Lower leg skin (tissue), 4 donors: ENCODE measurements around the gene RARRES1. TPM values are rescaled to one million over a fixed set of nuclear protein-coding genes. Genes with fewer than 3 reads are reported as not detected.
"Not testable (repeated sequence)": the region's sequence is repeated elsewhere in the genome, so short reads cannot be mapped to it uniquely, and the experiment has no call there.

Experiments used
- DNase-seq, 2 donors: peaks; one replicate each; pipeline ENCODE4 v3.0.0-alpha.2; 2019; ENCODE audit warnings: low spot score in 2 of 2
- H3K4me3 ChIP-seq: fragments of 200-600 bp; sonication (generic); 2 replicates; pipeline ENCODE4 v1.5.1; 2017; ENCODE audit warnings: mild to moderate bottlenecking, low read depth; ENCODE audit not compliant: poor library complexity, severe bottlenecking
- CTCF ChIP-seq, 3 donors: fragments of 450-650 bp; IDR thresholded peaks; one replicate each; pipeline ENCODE4 v1.5.1; 2016; ENCODE audit warnings: antibody characterized with exemption in 3 of 3, mild to moderate bottlenecking in 3 of 3, moderate library complexity in 2 of 3
- POLR2A ChIP-seq, 2 donors: fragments of 450-650 bp; IDR thresholded peaks; one replicate each; pipeline ENCODE4 v1.6.1; 2016 to 2017; ENCODE audit warnings: antibody characterized with exemption in 2 of 2, mild to moderate bottlenecking in 1 of 2, moderate library complexity in 1 of 2
- WGBS, 2 donors: methylation state at CpG; one replicate each; pipeline ENCODE4 v1.1.5; 2018; 5-methylcytosine and 5-hydroxymethylcytosine counted together
- intact Hi-C: fragments of 100-400 bp; cut with DNase I; formaldehyde crosslinking; loops from one replicate; pipeline ENCODE4 v1.15.0; 2023; ENCODE audit warnings: low total_unique reads
- total RNA-seq, 4 donors: library from RNA; depleted of rRNA; stranded (reverse); fragments of >200 nt; gene quantifications; one replicate each; pipeline ENCODE4 v1.1.0, GENCODE V29; 2016

RARRES1 gene
- total RNA-seq, 4 donors from 2014 or later = 5.9 to 89.7 (median 9.2) TPM

GRCh38 chr3:158700559-158700958 lies 31.7 kb downstream of the RARRES1 start:
- TF ChIP-seq CTCF (IDR thresholded peaks at IDR 0.05) (no peak), POLR2A (IDR thresholded peaks at IDR 0.05) (no peak)
- DNase-seq = no peak
- no peak overlapping the region for H3K4me3 ChIP-seq
- intact Hi-C loops = no loop called here

GRCh38 chr3:158696618-158697017 lies 35.6 kb downstream of the RARRES1 start:
- WGBS, 2 donors = 49 to 57% methylated on average over 2 of the region's 2 CpGs
- DNase-seq = no peak
- H3K4me3 ChIP-seq = no peak overlapping the region
- no peak for TF ChIP-seq CTCF (IDR thresholded peaks at IDR 0.05)
- TF ChIP-seq POLR2A (IDR thresholded peaks at IDR 0.05) = no peak
- intact Hi-C loops = no loop called here

GRCh38 chr3:158693866-158694456 lies 38.3 kb downstream of the RARRES1 start:
- DNase-seq, H3K4me3 ChIP-seq: not testable (repeated sequence)
- 80 to 95% methylated on average over 3 of the region's 3 CpGs for WGBS, 2 donors
- intact Hi-C loops = loop anchor here (5.0 kb wide), 1 partner anchor 1528 kb away; no protein-coding TSS in a partner anchor

GRCh38 chr3:158685159-158685558 lies 47.1 kb downstream of the RARRES1 start:
- no peak for DNase-seq
- intact Hi-C loops = no loop called here
- no peak overlapping the region for H3K4me3 ChIP-seq
- TF ChIP-seq POLR2A (IDR thresholded peaks at IDR 0.05) (no peak), CTCF (IDR thresholded peaks at IDR 0.05) (no peak)
- 80 to 86% methylated on average over 2 of the region's 2 CpGs for WGBS, 2 donors

GRCh38 chr3:158683230-158683962 lies 48.9 kb downstream of the RARRES1 start:
- no peak for DNase-seq
- intact Hi-C loops = no loop called here
- 95 to 96% methylated on average over 5 of the region's 5 CpGs for WGBS, 2 donors
- no peak overlapping the region for H3K4me3 ChIP-seq
- no peak for TF ChIP-seq POLR2A (IDR thresholded peaks at IDR 0.05)
- TF ChIP-seq CTCF (IDR thresholded peaks at IDR 0.05) = no peak

- no peak for TF ChIP-seq POLR2A (IDR thresholded peaks at IDR 0.05)
- TF ChIP-seq CTCF (IDR thresholded peaks at IDR 0.05) = no peak
- H3K4me3 ChIP-seq = no peak overlapping the region
- 81 to 89% methylated on average over 2 of the region's 2 CpGs for WGBS, 2 donors
- intact Hi-C loops = no loop called here
- no peak for DNase-seq
Measured at GRCh38 chr3:158680861-158681260, 51.4 kb downstream of the RARRES1 start.
